Left ventricle myocardium inferior (tissue), 1 donor: Measurements from ENCODE around the gene ANKFY1. TPM values are rescaled to one million over a fixed set of nuclear protein-coding genes. Genes with fewer than 3 reads are reported as not detected.
A peak's percentile ranks its signal among the peaks of the same experiment; 100 is the strongest.

ENCODE experiments used
- DNase-seq: peaks from one replicate; pipeline ENCODE4 v3.0.0-alpha.2; 2020
- H3K27ac ChIP-seq: fragments of 200-600 bp; replicated peaks from 2 replicates; pipeline ENCODE4 v1.8.0; 2021
- H3K27me3 ChIP-seq: fragments of 200-600 bp; 2 replicates; pipeline ENCODE4 v1.8.0; 2021; ENCODE audit warnings: low read depth
- H3K36me3 ChIP-seq: fragments of 200-600 bp; 2 replicates; pipeline ENCODE4 v1.8.0; 2021
- H3K4me1 ChIP-seq: fragments of 200-600 bp; 2 replicates; pipeline ENCODE4 v1.8.0; 2021
- H3K4me3 ChIP-seq: fragments of 200-600 bp; 2 replicates; pipeline ENCODE4 v1.8.0; 2021; ENCODE audit warnings: mild to moderate bottlenecking, moderate library complexity
- H3K9me3 ChIP-seq: fragments of 200-600 bp; replicated peaks from 2 replicates; pipeline ENCODE4 v1.8.0; 2021
- intact Hi-C: fragments of 100-400 bp; cut with micrococcal nuclease; formaldehyde crosslinking; loops from one replicate; pipeline ENCODE4 v1.11.0; 2022
- long read RNA-seq: library from polyadenylated mRNA; unstranded; transcript quantifications from one replicate; pipeline ENCODE4 v2.0.0, GENCODE V29; 2021
- total RNA-seq: library from RNA; stranded (reverse); fragmentation: NEBNext Ultra II Directional; extraction: Animal tissue kit (Norgen Biotek cat#: 25700); gene quantifications from one replicate; pipeline ENCODE4 v1.2.1, GENCODE V29; 2021
- TF ChIP-seq, protein P1 (sequence below): fragments of 200-600 bp; IDR thresholded peaks from 2 replicates; pipeline ENCODE4 v1.8.0; 2021; ENCODE audit warnings: antibody characterized with exemption, mild to moderate bottlenecking, borderline replicate concordance
- donor health status: DM: no; HTN: yes; CAD: no; lungs with severe emphysema.

ANKFY1 gene, protein sequence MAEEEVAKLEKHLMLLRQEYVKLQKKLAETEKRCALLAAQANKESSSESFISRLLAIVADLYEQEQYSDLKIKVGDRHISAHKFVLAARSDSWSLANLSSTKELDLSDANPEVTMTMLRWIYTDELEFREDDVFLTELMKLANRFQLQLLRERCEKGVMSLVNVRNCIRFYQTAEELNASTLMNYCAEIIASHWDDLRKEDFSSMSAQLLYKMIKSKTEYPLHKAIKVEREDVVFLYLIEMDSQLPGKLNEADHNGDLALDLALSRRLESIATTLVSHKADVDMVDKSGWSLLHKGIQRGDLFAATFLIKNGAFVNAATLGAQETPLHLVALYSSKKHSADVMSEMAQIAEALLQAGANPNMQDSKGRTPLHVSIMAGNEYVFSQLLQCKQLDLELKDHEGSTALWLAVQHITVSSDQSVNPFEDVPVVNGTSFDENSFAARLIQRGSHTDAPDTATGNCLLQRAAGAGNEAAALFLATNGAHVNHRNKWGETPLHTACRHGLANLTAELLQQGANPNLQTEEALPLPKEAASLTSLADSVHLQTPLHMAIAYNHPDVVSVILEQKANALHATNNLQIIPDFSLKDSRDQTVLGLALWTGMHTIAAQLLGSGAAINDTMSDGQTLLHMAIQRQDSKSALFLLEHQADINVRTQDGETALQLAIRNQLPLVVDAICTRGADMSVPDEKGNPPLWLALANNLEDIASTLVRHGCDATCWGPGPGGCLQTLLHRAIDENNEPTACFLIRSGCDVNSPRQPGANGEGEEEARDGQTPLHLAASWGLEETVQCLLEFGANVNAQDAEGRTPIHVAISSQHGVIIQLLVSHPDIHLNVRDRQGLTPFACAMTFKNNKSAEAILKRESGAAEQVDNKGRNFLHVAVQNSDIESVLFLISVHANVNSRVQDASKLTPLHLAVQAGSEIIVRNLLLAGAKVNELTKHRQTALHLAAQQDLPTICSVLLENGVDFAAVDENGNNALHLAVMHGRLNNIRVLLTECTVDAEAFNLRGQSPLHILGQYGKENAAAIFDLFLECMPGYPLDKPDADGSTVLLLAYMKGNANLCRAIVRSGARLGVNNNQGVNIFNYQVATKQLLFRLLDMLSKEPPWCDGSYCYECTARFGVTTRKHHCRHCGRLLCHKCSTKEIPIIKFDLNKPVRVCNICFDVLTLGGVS
- total RNA-seq = 22.9 TPM
- long read RNA-seq, full-length matches to known transcripts = 1 of 7 reads
- long read RNA-seq, partial matches to known transcripts = 2 of 7 reads
- long read RNA-seq, other reads (novel, unspliced or antisense) = 4 of 7 reads

DNA sequence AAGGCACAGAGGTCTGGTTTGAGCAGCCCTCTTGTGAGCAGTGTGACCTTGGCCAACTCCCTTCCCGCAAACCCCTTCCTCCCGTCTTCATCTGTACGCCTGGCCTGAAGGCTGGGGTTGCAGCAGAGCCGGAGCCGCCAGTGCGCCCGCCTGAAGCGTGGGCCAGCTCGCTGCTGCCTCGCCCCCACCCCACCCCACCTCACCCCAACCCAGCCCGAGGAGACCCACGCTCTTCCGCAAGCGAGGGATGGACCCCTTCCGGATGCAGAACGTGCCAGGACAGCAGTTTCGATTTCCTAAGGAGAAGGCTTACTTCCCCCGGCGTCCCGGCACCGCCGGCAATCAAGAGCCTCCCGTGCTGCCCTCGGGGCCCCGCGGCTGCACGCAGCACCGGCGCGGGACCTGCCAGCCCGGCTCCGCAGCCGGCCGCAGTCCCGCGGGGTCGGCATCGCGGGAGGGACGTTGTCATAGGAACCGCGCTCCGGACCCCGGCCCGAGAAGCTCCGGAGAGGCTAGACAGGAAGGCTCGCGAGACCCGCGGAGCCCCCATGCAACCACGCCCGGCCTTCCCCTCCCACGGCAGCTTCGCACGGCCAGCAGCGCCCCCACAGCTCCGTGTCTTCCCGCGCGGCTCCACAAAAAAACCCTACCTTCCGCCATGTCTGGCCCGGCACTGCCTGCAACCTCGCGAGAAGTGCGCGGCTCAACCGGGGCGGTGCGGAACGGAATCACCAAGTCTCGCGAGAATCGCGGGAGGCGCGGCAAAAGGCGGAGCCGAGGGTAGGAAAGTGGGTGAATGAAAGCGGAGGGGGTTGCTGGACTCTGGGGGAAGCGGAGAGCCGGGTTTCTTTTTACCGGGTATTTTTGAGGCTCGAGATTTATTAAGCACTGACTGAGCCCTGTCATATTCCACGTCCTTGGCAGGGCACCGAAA is at the start of gene ANKFY1:
ANKFY1 (minus strand) TSS at position 698 of the 934 bp plus-strand sequence; CDS start at position 660, 38 bp downstream.
- intact Hi-C loops = no loop called here
- H3K9me3 ChIP-seq = peaks cover 13% of the 10 kb centered on the region
- TF ChIP-seq, protein P1, sequence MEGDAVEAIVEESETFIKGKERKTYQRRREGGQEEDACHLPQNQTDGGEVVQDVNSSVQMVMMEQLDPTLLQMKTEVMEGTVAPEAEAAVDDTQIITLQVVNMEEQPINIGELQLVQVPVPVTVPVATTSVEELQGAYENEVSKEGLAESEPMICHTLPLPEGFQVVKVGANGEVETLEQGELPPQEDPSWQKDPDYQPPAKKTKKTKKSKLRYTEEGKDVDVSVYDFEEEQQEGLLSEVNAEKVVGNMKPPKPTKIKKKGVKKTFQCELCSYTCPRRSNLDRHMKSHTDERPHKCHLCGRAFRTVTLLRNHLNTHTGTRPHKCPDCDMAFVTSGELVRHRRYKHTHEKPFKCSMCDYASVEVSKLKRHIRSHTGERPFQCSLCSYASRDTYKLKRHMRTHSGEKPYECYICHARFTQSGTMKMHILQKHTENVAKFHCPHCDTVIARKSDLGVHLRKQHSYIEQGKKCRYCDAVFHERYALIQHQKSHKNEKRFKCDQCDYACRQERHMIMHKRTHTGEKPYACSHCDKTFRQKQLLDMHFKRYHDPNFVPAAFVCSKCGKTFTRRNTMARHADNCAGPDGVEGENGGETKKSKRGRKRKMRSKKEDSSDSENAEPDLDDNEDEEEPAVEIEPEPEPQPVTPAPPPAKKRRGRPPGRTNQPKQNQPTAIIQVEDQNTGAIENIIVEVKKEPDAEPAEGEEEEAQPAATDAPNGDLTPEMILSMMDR = no peak

DNA sequence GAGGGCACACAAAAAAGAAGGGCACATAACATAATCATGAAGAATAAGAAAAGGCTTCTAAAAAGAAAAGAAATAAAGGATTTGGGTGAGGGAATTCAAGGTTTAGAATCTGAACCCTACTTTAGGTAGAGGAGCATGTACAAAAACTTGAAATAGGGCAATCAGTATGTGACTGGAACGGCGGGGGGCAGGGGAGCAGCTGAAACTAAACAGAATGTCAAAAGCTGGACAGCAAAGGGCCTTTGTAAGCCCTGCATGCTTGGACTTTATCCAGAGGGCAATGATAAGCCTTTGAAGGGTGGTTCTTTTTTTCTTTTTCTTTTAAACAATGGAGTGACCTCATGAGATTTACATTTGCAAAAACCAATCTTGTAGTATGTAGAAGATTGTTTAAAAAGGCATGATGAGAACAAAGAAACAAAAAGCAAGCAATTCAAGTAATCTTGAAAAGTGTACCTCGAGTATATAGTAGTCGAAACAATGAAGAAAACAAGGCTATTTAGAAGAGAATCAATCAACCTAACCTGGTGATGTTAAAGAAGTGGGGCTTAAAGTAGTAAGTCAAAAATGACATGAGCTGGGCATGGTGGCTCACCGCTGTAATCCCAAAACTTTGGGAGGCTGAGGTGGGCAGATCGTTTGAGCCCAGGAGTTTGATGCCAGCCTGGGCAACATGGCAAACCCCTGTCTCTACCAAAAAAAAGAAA is 46.7 kb upstream of the ANKFY1 start:
- Histone ChIP-seq H3K4me3 (no peak overlapping the region), H3K36me3 (peaks cover 16% of the 10 kb centered on the region), H3K27me3 (no peaks in the 10 kb centered on the region), H3K27ac (peak overlapping the region; percentile 74), H3K9me3 (no peaks in the 10 kb centered on the region), H3K4me1 (peaks cover 77% of the 10 kb centered on the region)
- DNase-seq = no peak
- intact Hi-C loops = no loop called here
- TF ChIP-seq, protein P1 = no peak

More for the DNA sequence above, at the start of gene ANKFY1:
- peak within 1 kb of the TSS; percentile 100 for H3K4me3 ChIP-seq
- H3K36me3 ChIP-seq = peaks cover 25% of the 10 kb centered on the region
- H3K4me1 ChIP-seq = peaks cover 52% of the 10 kb centered on the region
- H3K27ac ChIP-seq = peak within 1 kb of the TSS; percentile 94
- no peaks in the 10 kb centered on the region for H3K27me3 ChIP-seq
- peak; percentile 96 for DNase-seq

DNA sequence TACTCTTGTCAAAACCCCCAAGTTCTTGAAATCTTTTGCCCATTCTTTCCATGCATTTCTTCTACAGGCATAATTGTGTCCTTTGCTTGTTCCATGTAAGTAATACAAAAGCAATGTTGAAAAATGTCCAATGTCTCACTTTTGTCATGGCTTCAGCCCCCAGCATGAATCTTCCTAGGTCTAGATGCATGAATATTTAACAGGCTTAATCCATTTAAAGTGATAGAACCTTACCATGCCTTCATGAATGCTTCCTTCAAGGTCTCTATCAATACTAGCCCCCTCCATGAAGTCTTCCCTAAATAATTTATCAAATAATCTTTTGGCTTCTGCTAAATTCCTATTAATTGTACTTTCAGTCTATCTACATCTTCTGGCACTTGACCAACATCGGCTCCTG is 46.1 kb upstream of the ANKFY1 start:
- H3K4me3 ChIP-seq = no peak overlapping the region
- TF ChIP-seq, protein P1 = no peak
- intact Hi-C loops = loop anchor here (10.0 kb wide), 1 partner anchor 95 kb away; no protein-coding TSS in a partner anchor
- no peaks in the 10 kb centered on the region for H3K27me3 ChIP-seq
- H3K4me1 ChIP-seq = peaks cover 72% of the 10 kb centered on the region
- H3K27ac ChIP-seq = peak overlapping the region; percentile 74
- H3K9me3 ChIP-seq = no peaks in the 10 kb centered on the region
- H3K36me3 ChIP-seq = peaks cover 18% of the 10 kb centered on the region
- no peak for DNase-seq

DNA sequence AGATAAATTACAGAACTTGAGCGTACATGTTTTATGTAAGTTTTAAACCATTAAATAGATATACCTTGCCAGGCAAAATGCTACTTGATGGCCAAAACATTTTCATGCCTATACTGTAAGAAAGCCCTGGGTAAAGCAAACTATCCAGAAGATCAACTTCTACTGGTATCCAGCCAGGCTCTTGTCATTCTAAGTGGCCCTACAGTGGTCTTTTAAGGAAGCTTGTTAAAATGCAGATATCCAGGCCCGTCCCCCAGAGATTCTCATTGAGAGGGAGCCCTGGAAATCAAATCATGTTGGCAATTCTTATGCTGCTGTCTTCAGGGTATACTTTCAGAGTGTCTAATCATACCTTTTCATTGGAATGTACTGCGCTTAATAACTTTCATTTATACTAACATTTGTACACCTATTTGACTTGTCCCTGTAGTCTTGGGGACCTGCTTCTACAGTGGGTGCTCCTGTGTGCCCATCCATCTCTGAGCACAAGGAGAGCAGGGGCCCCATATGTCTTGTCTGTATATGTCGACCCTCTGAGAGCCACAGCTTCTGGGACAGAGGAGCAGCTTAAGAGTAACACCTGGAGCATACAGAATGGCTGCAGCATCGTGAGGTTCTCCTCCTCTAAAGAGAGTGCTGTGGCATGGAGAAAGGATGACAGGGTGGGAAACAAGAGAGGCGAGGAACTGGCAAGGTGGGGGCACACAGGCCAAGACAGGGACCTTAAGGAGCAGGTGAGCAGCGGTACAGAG is 43.6 kb upstream of the ANKFY1 start:
- Histone ChIP-seq H3K4me1 (peaks cover 55% of the 10 kb centered on the region), H3K36me3 (peaks cover 28% of the 10 kb centered on the region), H3K4me3 (no peak overlapping the region), H3K27ac (no peak overlapping the region), H3K27me3 (no peaks in the 10 kb centered on the region), H3K9me3 (no peaks in the 10 kb centered on the region)
- DNase-seq = no peak
- intact Hi-C loops = loop anchor here (10.0 kb wide), 1 partner anchor 93 kb away; no protein-coding TSS in a partner anchor
- TF ChIP-seq, protein P1 = no peak
